Tibial nerve (tissue), 4 donors: ENCODE results near the gene EXOSC7. TPM values are rescaled to one million over a fixed set of nuclear protein-coding genes. Genes with fewer than 3 reads are reported as not detected.

Source experiments
- DNase-seq, 2 donors: peaks; one replicate each; pipeline ENCODE4 v3.0.0-alpha.2; 2019; ENCODE audit warnings: low spot score in 2 of 2
- H3K27ac ChIP-seq, 4 donors: fragments of 200-600 bp; sonication (generic) in 3 of 4; one replicate each; pipeline ENCODE4 v1.5.1; 2017 to 2019; ENCODE audit warnings: mild to moderate bottlenecking in 1 of 4
- H3K27me3 ChIP-seq, 2 donors: fragments of 200-600 bp; sonication (generic) in 1 of 2; one replicate each; pipeline versions ENCODE4 v1.5.1 to v1.6.0; 2017 to 2019
- H3K36me3 ChIP-seq, 3 donors: fragments of 200-600 bp; sonication (generic); one replicate each; pipeline ENCODE4 v1.5.1; 2018 to 2019
- H3K4me1 ChIP-seq, 4 donors: fragments of 200-600 bp; sonication (generic) in 3 of 4; one replicate each; pipeline ENCODE4 v1.5.1; 2017 to 2019
- H3K4me3 ChIP-seq, 4 donors: fragments of 200-600 bp; sonication (generic) in 3 of 4; one replicate each; pipeline ENCODE4 v1.5.1; 2017 to 2019; ENCODE audit warnings: mild to moderate bottlenecking in 1 of 4, moderate library complexity in 1 of 4
- H3K9me3 ChIP-seq, 4 donors: fragments of 200-600 bp; sonication (generic) in 3 of 4; one replicate each; pipeline ENCODE4 v1.5.1; 2017 to 2019
- CTCF ChIP-seq, 5 experiments: fragments of 200-600 bp in 3 of 5; fragments of 450-650 bp in 2 of 5; sonication (generic) in 3 of 5; IDR thresholded peaks; one replicate each; pipeline ENCODE4 v1.5.1; 2016 to 2019; ENCODE audit warnings: antibody characterized with exemption in 5 of 5, mild to moderate bottlenecking in 3 of 5, moderate library complexity in 2 of 5
- EP300 ChIP-seq, 2 donors: sonication (generic); formaldehyde crosslinking; IDR thresholded peaks; one replicate each; pipeline ENCODE4 v1.6.1; 2017; ENCODE audit warnings: antibody characterized with exemption in 2 of 2, mild to moderate bottlenecking in 1 of 2
- POLR2A ChIP-seq, 2 donors: fragments of 450-650 bp; IDR thresholded peaks; one replicate each; pipeline ENCODE4 v1.6.1; 2017; ENCODE audit warnings: antibody characterized with exemption in 2 of 2, mild to moderate bottlenecking in 2 of 2, moderate library complexity in 2 of 2
- WGBS, 2 donors: methylation state at CpG; one replicate each; pipeline ENCODE4 v1.1.5; 2018; 5-methylcytosine and 5-hydroxymethylcytosine counted together
- total RNA-seq, 4 donors: library from RNA; depleted of rRNA; stranded (reverse); fragments of >200 nt; gene quantifications; one replicate each; pipeline ENCODE4 v1.1.0, GENCODE V29; 2016

EXOSC7 gene
- total RNA-seq, 4 donors from 2014 or later: 48.3 to 67.7 (median 64.2) TPM

GRCh38 chr3:45054196-45054857 is 78.3 kb downstream of the EXOSC7 start:
- Histone ChIP-seq H3K27me3 (no peaks in the 10 kb centered on the region), H3K4me1 (peaks cover 0 to 49% (median 11%) of the 10 kb centered on the region in 4 donors), H3K27ac (peak overlapping the region in 2 of 4 donors; percentile 21 to 68), H3K4me3 (no peak overlapping the region), H3K36me3 (no peaks in the 10 kb centered on the region), H3K9me3 (no peaks in the 10 kb centered on the region)
- peak in 1 of 2 donors; percentile 55 for DNase-seq
- no peak for TF ChIP-seq POLR2A (IDR thresholded peaks at IDR 0.05)
- TF ChIP-seq CTCF (IDR thresholded peaks at IDR 0.05): no peak
- TF ChIP-seq EP300 (IDR thresholded peaks at IDR 0.05): peak in 1 of 2 donors; percentile 57
- 75% methylated on average over 3 of the region's 3 CpGs for WGBS, 2 donors

GRCh38 chr3:45055032-45055410 is 79.0 kb downstream of the EXOSC7 start:
- TF ChIP-seq POLR2A (IDR thresholded peaks at IDR 0.05): no peak
- peak in 1 of 2 donors; percentile 44 for TF ChIP-seq EP300 (IDR thresholded peaks at IDR 0.05)
- no peak for TF ChIP-seq CTCF (IDR thresholded peaks at IDR 0.05)
- peak overlapping the region in 3 of 4 donors; percentile 12 to 68 (median 45) for H3K27ac ChIP-seq
- no peaks in the 10 kb centered on the region for H3K9me3 ChIP-seq
- no peak overlapping the region for H3K4me3 ChIP-seq
- no peak for DNase-seq
- no peaks in the 10 kb centered on the region for H3K27me3 ChIP-seq
- peaks cover 0 to 52% (median 11%) of the 10 kb centered on the region in 4 donors for H3K4me1 ChIP-seq
- 34 to 39% methylated on average over 2 of the region's 2 CpGs for WGBS, 2 donors
- no peaks in the 10 kb centered on the region for H3K36me3 ChIP-seq

- Histone ChIP-seq H3K27me3 (no peaks in the 10 kb centered on the region), H3K27ac (peak overlapping the region in 3 of 4 donors; percentile 12 to 68 (median 45)), H3K36me3 (no peaks in the 10 kb centered on the region), H3K4me1 (peaks cover 0 to 58% (median 11%) of the 10 kb centered on the region in 4 donors), H3K9me3 (no peaks in the 10 kb centered on the region), H3K4me3 (no peak overlapping the region)
- TF ChIP-seq EP300 (IDR thresholded peaks at IDR 0.05) (no peak), CTCF (IDR thresholded peaks at IDR 0.05) (no peak), POLR2A (IDR thresholded peaks at IDR 0.05) (no peak)
- DNase-seq: peak in 1 of 2 donors; percentile 38
- WGBS, 2 donors: 70 to 71% methylated on average over 7 of the region's 7 CpGs
Measured at GRCh38 chr3:45055411-45056143, 79.5 kb downstream of the EXOSC7 start.

- peak in 1 of 2 donors; percentile 26 for TF ChIP-seq EP300 (IDR thresholded peaks at IDR 0.05)
- no peak for TF ChIP-seq POLR2A (IDR thresholded peaks at IDR 0.05)
- no peak for TF ChIP-seq CTCF (IDR thresholded peaks at IDR 0.05)
- Histone ChIP-seq H3K4me3 (no peak overlapping the region), H3K27me3 (no peaks in the 10 kb centered on the region), H3K36me3 (no peaks in the 10 kb centered on the region), H3K27ac (peak overlapping the region in 2 of 4 donors; percentile 26 to 55), H3K4me1 (peaks cover 0 to 64% (median 14%) of the 10 kb centered on the region in 4 donors), H3K9me3 (no peaks in the 10 kb centered on the region)
- 59 to 72% methylated on average over 5 of the region's 5 CpGs for WGBS, 2 donors
- DNase-seq: no peak
Measured at GRCh38 chr3:45056608-45057301, 80.7 kb downstream of the EXOSC7 start.
